Neural progenitor cell (in vitro differentiated cells): ENCODE data around the gene SASH3. TPM values are rescaled to one million over a fixed set of nuclear protein-coding genes. Genes with fewer than 3 reads are reported as not detected.

Source experiments
- DNase-seq: peaks from one replicate; pipeline ENCODE4 v3.0.0-alpha.2; 2016; ENCODE audit warnings: low spot score
- H2AFZ ChIP-seq: fragments of 200-600 bp; sonication (generic); replicated peaks from 2 replicates; pipeline ENCODE4 v1.6.1; 2016; ENCODE audit warnings: antibody characterized with exemption
- H3F3A ChIP-seq: fragments of 200-600 bp; sonication (generic); 2 replicates; pipeline ENCODE4 v1.6.1; 2016; ENCODE audit warnings: antibody characterized with exemption, low read depth
- H3K27ac ChIP-seq: fragments of 200-600 bp; sonication (generic); 2 replicates; pipeline ENCODE4 v1.5.1; 2016; ENCODE audit warnings: mild to moderate bottlenecking
- H3K27me3 ChIP-seq: fragments of 200-600 bp; sonication (generic); 2 replicates; pipeline ENCODE4 v1.6.1; 2016; ENCODE audit warnings: mild to moderate bottlenecking, moderate library complexity
- H3K36me3 ChIP-seq: fragments of 200-600 bp; sonication (generic); 2 replicates; pipeline ENCODE4 v1.5.1; 2016
- H3K4me1 ChIP-seq: fragments of 200-600 bp; sonication (generic); 2 replicates; pipeline ENCODE4 v1.6.1; 2016; ENCODE audit warnings: mixed run types
- H3K4me2 ChIP-seq: fragments of 200-600 bp; sonication (generic); 2 replicates; pipeline ENCODE4 v1.6.1; 2016
- H3K4me3 ChIP-seq: fragments of 200-600 bp; sonication (generic); 2 replicates; pipeline ENCODE4 v1.5.1; 2016
- H3K79me2 ChIP-seq: fragments of 200-600 bp; sonication (generic); 2 replicates; pipeline ENCODE4 v1.6.1; 2016; ENCODE audit warnings: low read depth
- H3K9ac ChIP-seq: fragments of 200-600 bp; sonication (generic); 2 replicates; pipeline ENCODE4 v1.6.1; 2016
- H3K9me3 ChIP-seq: fragments of 200-600 bp; sonication (generic); 2 replicates; pipeline ENCODE4 v1.5.1; 2016; ENCODE audit warnings: low read depth
- H4K20me1 ChIP-seq: fragments of 200-600 bp; sonication (generic); 2 replicates; pipeline ENCODE4 v1.6.1; 2016; ENCODE audit warnings: low read depth
- H3K27ac Mint-ChIP-seq: 3 replicates; pipeline ENCODE4 v1.8.0; 2021; ENCODE audit warnings: mixed read lengths
- H3K27me3 Mint-ChIP-seq: 2 replicates; pipeline ENCODE4 v1.8.0; 2022; ENCODE audit warnings: low read depth, mild to moderate bottlenecking, inconsistent platforms, moderate library complexity, mixed read lengths; ENCODE audit not compliant: insufficient read depth
- H3K36me3 Mint-ChIP-seq: 3 replicates; pipeline ENCODE4 v1.8.0; 2021; ENCODE audit warnings: mixed read lengths
- H3K4me1 Mint-ChIP-seq: 3 replicates; pipeline ENCODE4 v1.8.0; 2021; ENCODE audit warnings: mixed read lengths
- H3K4me3 Mint-ChIP-seq: 3 replicates; pipeline ENCODE4 v1.8.0; 2021; ENCODE audit warnings: mild to moderate bottlenecking, moderate library complexity, mixed read lengths
- H3K9me3 Mint-ChIP-seq: 3 replicates; pipeline ENCODE4 v1.8.0; 2020; ENCODE audit warnings: mixed read lengths
- EZH2 ChIP-seq: fragments of 200-600 bp; sonication (generic); IDR thresholded peaks from 2 replicates; pipeline ENCODE4 v1.6.1; 2017; ENCODE audit warnings: antibody characterized with exemption, mild to moderate bottlenecking, moderate library complexity
- EZH2phosphoT487 ChIP-seq: fragments of 200-600 bp; sonication (generic); IDR thresholded peaks from 2 replicates; pipeline ENCODE4 v1.6.1; 2017; ENCODE audit warnings: antibody characterized with exemption
- total RNA-seq: library from RNA; depleted of rRNA; stranded (reverse); fragments of >200 nt; gene quantifications from 2 replicates; pipeline ENCODE4 v1.2.3, GENCODE V29; 2015; ENCODE audit warnings: low replicate concordance
- TF ChIP-seq, protein P1 (sequence below): fragments of 200-600 bp; sonication (generic); IDR thresholded peaks from 2 replicates; pipeline ENCODE4 v1.5.1; 2017; ENCODE audit warnings: antibody characterized with exemption, mild to moderate bottlenecking

Gene SASH3
- total RNA-seq, 1 donor from 2014 or later, result not detected

DNA sequence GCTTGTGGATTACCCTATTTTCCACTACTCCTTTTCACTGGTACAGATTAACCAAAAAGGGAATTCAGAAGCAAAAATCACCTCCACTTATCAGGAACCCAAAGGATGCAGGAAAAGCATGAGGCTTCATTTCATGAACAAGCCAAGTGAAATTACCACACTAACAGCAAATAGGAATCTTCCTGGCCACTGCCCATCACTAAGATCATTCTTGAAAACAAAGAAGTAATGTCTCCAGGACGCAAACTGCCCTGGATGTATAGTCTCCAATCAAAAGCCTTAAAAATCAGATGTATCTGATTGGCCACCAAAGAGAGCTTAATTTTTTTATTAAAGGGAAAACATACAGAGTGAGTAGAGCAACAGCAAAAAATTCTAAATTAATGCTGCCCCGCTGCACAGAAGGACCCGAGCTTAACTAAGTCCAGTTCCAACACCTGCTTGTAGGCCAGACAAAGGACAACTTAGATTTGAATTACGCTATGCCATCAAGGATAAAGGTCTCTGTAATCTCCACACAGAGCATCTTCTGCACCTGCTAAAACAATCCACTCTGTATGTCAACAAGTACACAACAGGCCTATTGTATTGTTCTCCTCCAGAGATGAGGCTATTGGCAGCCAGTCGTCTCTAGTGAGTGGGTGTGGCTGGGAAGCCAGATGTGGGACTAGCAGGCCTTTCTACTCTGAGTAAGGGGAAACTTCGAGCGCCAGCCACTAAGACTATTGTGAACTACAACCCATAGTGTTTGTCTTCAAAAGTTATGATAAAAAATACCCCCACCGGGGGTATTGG, 51.5 kb downstream of the SASH3 start:
- Histone ChIP-seq H3K4me2 (no peak overlapping the region), H3K4me1 (peaks cover 23% of the 10 kb centered on the region), H3K79me2 (peaks cover 10% of the 10 kb centered on the region), H2AFZ (no peak overlapping the region), H3K4me3 (no peak overlapping the region), H3K36me3 (no peaks in the 10 kb centered on the region), H3K27me3 (no peaks in the 10 kb centered on the region), H3F3A (no peaks in the 10 kb centered on the region), H3K9me3 (no peaks in the 10 kb centered on the region), H4K20me1 (no peaks in the 10 kb centered on the region), H3K9ac (no peak overlapping the region), H3K27ac (peak overlapping the region; percentile 23)
- TF ChIP-seq, protein P1, sequence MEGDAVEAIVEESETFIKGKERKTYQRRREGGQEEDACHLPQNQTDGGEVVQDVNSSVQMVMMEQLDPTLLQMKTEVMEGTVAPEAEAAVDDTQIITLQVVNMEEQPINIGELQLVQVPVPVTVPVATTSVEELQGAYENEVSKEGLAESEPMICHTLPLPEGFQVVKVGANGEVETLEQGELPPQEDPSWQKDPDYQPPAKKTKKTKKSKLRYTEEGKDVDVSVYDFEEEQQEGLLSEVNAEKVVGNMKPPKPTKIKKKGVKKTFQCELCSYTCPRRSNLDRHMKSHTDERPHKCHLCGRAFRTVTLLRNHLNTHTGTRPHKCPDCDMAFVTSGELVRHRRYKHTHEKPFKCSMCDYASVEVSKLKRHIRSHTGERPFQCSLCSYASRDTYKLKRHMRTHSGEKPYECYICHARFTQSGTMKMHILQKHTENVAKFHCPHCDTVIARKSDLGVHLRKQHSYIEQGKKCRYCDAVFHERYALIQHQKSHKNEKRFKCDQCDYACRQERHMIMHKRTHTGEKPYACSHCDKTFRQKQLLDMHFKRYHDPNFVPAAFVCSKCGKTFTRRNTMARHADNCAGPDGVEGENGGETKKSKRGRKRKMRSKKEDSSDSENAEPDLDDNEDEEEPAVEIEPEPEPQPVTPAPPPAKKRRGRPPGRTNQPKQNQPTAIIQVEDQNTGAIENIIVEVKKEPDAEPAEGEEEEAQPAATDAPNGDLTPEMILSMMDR, result no peak
- TF ChIP-seq EZH2phosphoT487, result no peak
- TF ChIP-seq EZH2, result no peak
- Mint-ChIP-seq H3K36me3 (peaks cover 33% of the 10 kb centered on the region), H3K27ac (no peak overlapping the region), H3K4me1 (peaks cover 8% of the 10 kb centered on the region), H3K4me3 (no peak overlapping the region), H3K27me3 (no peaks in the 10 kb centered on the region), H3K9me3 (no peaks in the 10 kb centered on the region)
- DNase-seq, result peak; percentile 52

DNA sequence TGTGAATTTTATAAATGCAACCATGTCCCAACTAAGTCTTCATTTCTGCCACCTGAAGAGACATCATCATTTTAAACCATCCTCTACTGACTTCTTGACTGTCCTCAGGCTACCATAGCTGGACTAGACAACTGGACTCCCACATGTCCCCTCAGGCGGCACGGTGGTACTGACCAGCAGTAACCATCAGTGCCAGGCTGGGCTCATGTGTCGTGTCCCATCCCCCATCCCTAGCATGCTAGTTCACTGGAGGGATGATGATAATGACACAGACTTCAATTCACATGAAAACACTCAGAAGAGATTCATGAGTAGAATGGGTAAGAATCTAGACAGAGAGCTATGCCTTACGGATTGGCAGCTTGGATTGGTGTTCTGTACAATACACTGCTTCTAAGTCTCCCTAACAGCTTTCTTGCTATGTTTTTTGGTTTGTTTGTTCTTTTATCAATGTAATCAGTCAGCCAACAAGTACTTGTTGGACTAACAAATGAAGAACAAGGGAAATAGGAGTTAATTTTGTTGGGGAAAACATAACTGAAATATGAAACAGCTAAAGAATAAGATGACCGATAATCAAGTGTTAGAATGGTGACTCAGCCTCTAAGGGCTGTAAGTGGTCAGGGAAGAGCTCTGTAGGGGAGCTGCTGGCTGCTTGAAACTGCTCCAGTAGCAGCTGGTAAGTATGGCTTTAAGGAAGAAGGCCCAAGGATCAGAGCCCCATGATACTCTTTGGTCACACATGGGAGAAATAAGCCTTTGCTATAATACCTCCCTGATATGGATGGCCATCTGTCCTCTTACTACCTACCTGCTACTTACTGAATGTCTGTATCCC, 53.6 kb downstream of the SASH3 start:
- Histone ChIP-seq H3K79me2 (peaks cover 19% of the 10 kb centered on the region), H3K4me1 (peaks cover 23% of the 10 kb centered on the region), H4K20me1 (no peaks in the 10 kb centered on the region), H3F3A (no peaks in the 10 kb centered on the region), H3K9ac (no peak overlapping the region), H3K27me3 (no peaks in the 10 kb centered on the region), H3K36me3 (no peaks in the 10 kb centered on the region), H3K4me3 (no peak overlapping the region), H3K27ac (no peak overlapping the region), H2AFZ (no peak overlapping the region), H3K4me2 (no peak overlapping the region), H3K9me3 (no peaks in the 10 kb centered on the region)
- peaks cover 35% of the 10 kb centered on the region for H3K36me3 Mint-ChIP-seq
- H3K4me1 Mint-ChIP-seq, result peaks cover 7% of the 10 kb centered on the region
- TF ChIP-seq, protein P1, result no peak
- no peak for TF ChIP-seq EZH2
- no peak overlapping the region for H3K27ac Mint-ChIP-seq
- H3K27me3 Mint-ChIP-seq, result no peaks in the 10 kb centered on the region
- no peak overlapping the region for H3K4me3 Mint-ChIP-seq
- no peak for DNase-seq
- H3K9me3 Mint-ChIP-seq, result no peaks in the 10 kb centered on the region

DNA sequence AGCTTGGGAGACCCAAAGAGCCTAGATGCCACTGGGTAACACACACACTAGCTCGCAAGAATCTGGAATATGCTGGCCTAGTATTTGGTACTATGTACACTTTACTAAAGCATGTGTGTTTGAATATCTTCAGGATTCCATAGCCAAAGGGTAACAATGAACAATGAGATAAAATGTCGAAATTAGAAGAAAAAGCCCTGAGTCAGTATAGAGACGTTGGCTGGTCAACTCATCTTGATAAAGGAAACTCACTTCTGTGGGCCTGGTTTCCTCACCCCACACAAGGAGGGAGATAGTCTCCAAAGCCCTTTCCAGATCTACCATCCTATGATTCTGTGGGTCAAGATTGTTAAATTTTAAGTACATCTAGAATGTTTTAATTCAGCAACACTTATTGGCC, 57.1 kb downstream of the SASH3 start:
- H3K4me3 Mint-ChIP-seq, result no peak overlapping the region
- no peak overlapping the region for H3K4me3 ChIP-seq

More for the DNA sequence above, 57.1 kb downstream of the SASH3 start:
- H3K9me3 Mint-ChIP-seq, result no peaks in the 10 kb centered on the region
- TF ChIP-seq EZH2, result no peak
- TF ChIP-seq, protein P1, result no peak
- TF ChIP-seq EZH2phosphoT487, result no peak
- peaks cover 4% of the 10 kb centered on the region for H3K27me3 Mint-ChIP-seq
- H3K27ac ChIP-seq, result no peak overlapping the region
- DNase-seq, result no peak
- H3K4me1 Mint-ChIP-seq, result peaks cover 30% of the 10 kb centered on the region
- H4K20me1 ChIP-seq, result peaks cover 6% of the 10 kb centered on the region
- no peaks in the 10 kb centered on the region for H3K36me3 ChIP-seq
- no peak overlapping the region for H3K27ac Mint-ChIP-seq
- peaks cover 19% of the 10 kb centered on the region for H3K4me1 ChIP-seq
- H2AFZ ChIP-seq, result no peak overlapping the region
- H3K79me2 ChIP-seq, result peaks cover 36% of the 10 kb centered on the region
- H3F3A ChIP-seq, result no peaks in the 10 kb centered on the region
- no peaks in the 10 kb centered on the region for H3K27me3 ChIP-seq
- peaks cover 24% of the 10 kb centered on the region for H3K36me3 Mint-ChIP-seq
- H3K4me2 ChIP-seq, result no peak overlapping the region
- H3K9me3 ChIP-seq, result no peaks in the 10 kb centered on the region
- H3K9ac ChIP-seq, result no peak overlapping the region
